Heart left ventricle (tissue), 16 donors: ENCODE data around the gene CCDC32. TPM values are rescaled to one million over a fixed set of nuclear protein-coding genes. Genes with fewer than 3 reads are reported as not detected.

Experiments
- ATAC-seq, 4 donors: fragments of 200-7000 bp; cut with Tn5 transposase; one replicate each; pipeline ENCODE4 v1.9.1; 2020 to 2022; ENCODE audit warnings: moderate library complexity in 4 of 4, mild to moderate bottlenecking in 3 of 4, moderate number of reproducible peaks in 1 of 4
- DNase-seq, 5 donors: peaks; one replicate each; pipeline ENCODE4 v3.0.0-alpha.2; 2020
- H3K27ac ChIP-seq, 12 donors: fragments of 200-600 bp; sonication (generic) in 4 of 12; one replicate each; pipeline versions ENCODE4 v1.5.0 to v1.8.0; 2016 to 2022; ENCODE audit warnings: mild to moderate bottlenecking in 2 of 12
- H3K27me3 ChIP-seq, 9 donors: fragments of 200-600 bp; sonication (generic) in 2 of 9; one replicate each; pipeline versions ENCODE4 v1.5.1 to v1.8.0; 2016 to 2022; ENCODE audit warnings: mild to moderate bottlenecking in 3 of 9
- H3K36me3 ChIP-seq, 9 donors: fragments of 200-600 bp; sonication (generic) in 2 of 9; one replicate each; pipeline versions ENCODE4 v1.5.0 to v1.8.0; 2018 to 2022; ENCODE audit warnings: mild to moderate bottlenecking in 2 of 9
- H3K4me1 ChIP-seq, 12 donors: fragments of 200-600 bp; sonication (generic) in 4 of 12; one replicate each; pipeline versions ENCODE4 v1.5.0 to v1.8.0; 2016 to 2022; ENCODE audit warnings: mild to moderate bottlenecking in 3 of 12
- H3K4me3 ChIP-seq, 12 donors: fragments of 200-600 bp; sonication (generic) in 4 of 12; one replicate each; pipeline versions ENCODE4 v1.5.0 to v1.8.0; 2017 to 2022; ENCODE audit warnings: mild to moderate bottlenecking in 9 of 12, moderate library complexity in 4 of 12
- H3K9me3 ChIP-seq, 12 donors: fragments of 200-600 bp; sonication (generic) in 4 of 12; one replicate each; pipeline versions ENCODE4 v1.5.0 to v1.8.0; 2016 to 2022; ENCODE audit warnings: mild to moderate bottlenecking in 1 of 12
- POLR2A ChIP-seq, 2 donors: fragments of 450-650 bp; IDR thresholded peaks; one replicate each; pipeline ENCODE4 v1.6.1; 2017; ENCODE audit warnings: antibody characterized with exemption in 2 of 2, mild to moderate bottlenecking in 2 of 2, moderate library complexity in 2 of 2
- WGBS, 4 donors: extraction: QIAGEN DNeasy Blood & Tissue Kit in 2 of 4; methylation state at CpG; one replicate each; pipeline versions ENCODE4 v1.1.5 to v1.1.7; 2013 to 2018; 5-methylcytosine and 5-hydroxymethylcytosine counted together
- intact Hi-C, 10 donors: fragments of 100-400 bp; cut with DNase I; formaldehyde crosslinking; loops; one replicate each; pipeline versions ENCODE4 v1.11.1 to v1.14.2; 2022
- polyA plus RNA-seq, 2 donors: library from polyadenylated mRNA; stranded (reverse); fragments of 200-250 nt; gene quantifications; one replicate each; pipeline ENCODE4 v1.2.3, GENCODE V29; 2013
- total RNA-seq, 9 donors: library from RNA; depleted of rRNA in 2 of 9; stranded (reverse); fragments of >200 nt in 2 of 9; fragmentation: NEBNext Ultra II Directional in 3 of 9; extraction: Animal tissue kit (Norgen Biotek cat#: 25700) in 3 of 9; gene quantifications; one replicate each; pipeline versions ENCODE4 v1.1.0 to v1.2.4, GENCODE V29; 2016 to 2023
- TF ChIP-seq, protein P1 (sequence below), 12 donors: fragments of 200-600 bp; sonication (generic) in 4 of 12; IDR thresholded peaks; one replicate each; pipeline versions ENCODE4 v1.5.0 to v1.8.0; 2018 to 2022; ENCODE audit warnings: antibody characterized with exemption in 12 of 12, mild to moderate bottlenecking in 5 of 12
- donor health status: ischemic (EF 13 %, LVEDD 7.1; RV severe dilation, severe dysfunction).
- donor health status: healthy with polysubstance abuse.
- donor health status: DM: no; HTN: yes; CAD: no.
- donor health status: DM: no; HTN: no; CAD: no.
- donor health status: ischemic (EF 25% LVEDD 6.9; RV normal size, moderate dysfunction).
- donor health status: ischemic (EF 25% LVEDD 5.7; RV mildly dilated, moderate dysfunction).
- donor health status: healthy.
- donor health status: DM: yes; HTN: yes; CAD: no.
- donor health status: ischemic (EF 35%, LVEDD 5.7; RV mildly dilated, moderate dysfunction).
- donor health status: nonischemic (EF 11% LVEDD 7.7; RV severe dilation, severe dysfunction).
- donor health status: DM: yes; HTN: yes; CAD: no.
- donor health status: PGD.
- donor health status: ischemic (EF 29% LVEDD 5.4; RV normal size, mild dysfunction).
- donor health status: nonischemic (EF 23%, LVEDD 6.1; RV moderate dilation, normal function).

Gene CCDC32
- total and polyA plus RNA-seq, 11 donors = 13.0 to 38.2 (median 25.4) TPM

- Histone ChIP-seq H3K9me3 (no peaks in the 10 kb centered on the region), H3K27ac (no peak overlapping the region), H3K4me1 (peaks cover 0 to 13% (median 7%) of the 10 kb centered on the region in 12 donors), H3K4me3 (no peak overlapping the region), H3K27me3 (no peaks in the 10 kb centered on the region), H3K36me3 (no peaks in the 10 kb centered on the region)
- intact Hi-C loops = loop anchor here in 4 of 10 donors (10.0 kb wide), 3 partner anchors 96 to 296 kb away; partner anchors contain the start of genes VPS18 (in 3 of the 4), C15orf62 (in 1 of the 4), GCHFR (in 1 of the 4) and RAD51 (in 1 of the 4)
- 71 to 96% (median 84%) methylated on average over 4 of the region's 4 CpGs for WGBS, 4 donors
- DNase-seq (no peak), ATAC-seq (no peak)
- TF ChIP-seq, protein P1, sequence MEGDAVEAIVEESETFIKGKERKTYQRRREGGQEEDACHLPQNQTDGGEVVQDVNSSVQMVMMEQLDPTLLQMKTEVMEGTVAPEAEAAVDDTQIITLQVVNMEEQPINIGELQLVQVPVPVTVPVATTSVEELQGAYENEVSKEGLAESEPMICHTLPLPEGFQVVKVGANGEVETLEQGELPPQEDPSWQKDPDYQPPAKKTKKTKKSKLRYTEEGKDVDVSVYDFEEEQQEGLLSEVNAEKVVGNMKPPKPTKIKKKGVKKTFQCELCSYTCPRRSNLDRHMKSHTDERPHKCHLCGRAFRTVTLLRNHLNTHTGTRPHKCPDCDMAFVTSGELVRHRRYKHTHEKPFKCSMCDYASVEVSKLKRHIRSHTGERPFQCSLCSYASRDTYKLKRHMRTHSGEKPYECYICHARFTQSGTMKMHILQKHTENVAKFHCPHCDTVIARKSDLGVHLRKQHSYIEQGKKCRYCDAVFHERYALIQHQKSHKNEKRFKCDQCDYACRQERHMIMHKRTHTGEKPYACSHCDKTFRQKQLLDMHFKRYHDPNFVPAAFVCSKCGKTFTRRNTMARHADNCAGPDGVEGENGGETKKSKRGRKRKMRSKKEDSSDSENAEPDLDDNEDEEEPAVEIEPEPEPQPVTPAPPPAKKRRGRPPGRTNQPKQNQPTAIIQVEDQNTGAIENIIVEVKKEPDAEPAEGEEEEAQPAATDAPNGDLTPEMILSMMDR (IDR thresholded peaks at IDR 0.05) = no peak
- TF ChIP-seq POLR2A (IDR thresholded peaks at IDR 0.05) = no peak
Measured at GRCh38 chr15:40598672-40599071, 33.8 kb upstream of the CCDC32 start.

DNA sequence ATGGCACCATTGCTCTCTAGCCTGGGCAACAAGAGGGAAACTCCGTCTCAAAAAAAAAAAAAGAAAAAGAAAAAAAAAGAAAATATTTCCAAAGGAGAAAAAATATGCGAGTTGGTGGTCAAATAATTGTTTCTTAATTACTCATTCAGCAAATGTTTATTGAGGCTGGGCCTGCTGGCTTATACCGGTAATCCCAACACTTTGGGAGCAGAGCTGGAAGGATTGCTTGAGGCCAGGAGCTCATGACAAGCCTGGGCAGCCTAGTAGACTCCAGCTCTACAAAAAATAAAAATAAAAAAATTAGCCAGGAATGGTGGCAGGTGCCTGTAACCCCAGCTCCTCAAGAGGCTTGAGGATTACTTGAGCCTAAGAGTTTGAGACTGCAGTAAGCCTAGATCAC, 33.3 kb upstream of the CCDC32 start:
- ATAC-seq (no peak), DNase-seq (no peak)
- Histone ChIP-seq H3K4me1 (peaks cover 0 to 18% (median 7%) of the 10 kb centered on the region in 12 donors), H3K27ac (no peak overlapping the region), H3K36me3 (no peaks in the 10 kb centered on the region), H3K27me3 (no peaks in the 10 kb centered on the region), H3K4me3 (no peak overlapping the region), H3K9me3 (no peaks in the 10 kb centered on the region)
- 62 to 87% (median 82%) methylated on average over 3 of the region's 3 CpGs for WGBS, 4 donors
- TF ChIP-seq, protein P1 (IDR thresholded peaks at IDR 0.05) = no peak
- no peak for TF ChIP-seq POLR2A (IDR thresholded peaks at IDR 0.05)
- intact Hi-C loops = loop anchor here in 4 of 10 donors (10.0 kb wide), 3 partner anchors 97 to 297 kb away; partner anchors contain the start of genes VPS18 (in 3 of the 4), C15orf62 (in 1 of the 4), GCHFR (in 1 of the 4) and RAD51 (in 1 of the 4)

GRCh38 chr15:40597024-40597423, 32.2 kb upstream of the CCDC32 start:
- ATAC-seq = no peak
- Histone ChIP-seq H3K4me1 (peaks cover 0 to 20% (median 7%) of the 10 kb centered on the region in 12 donors), H3K9me3 (no peaks in the 10 kb centered on the region), H3K27me3 (no peaks in the 10 kb centered on the region), H3K36me3 (no peaks in the 10 kb centered on the region), H3K4me3 (no peak overlapping the region), H3K27ac (no peak overlapping the region)
- intact Hi-C loops = loop anchor here in 4 of 10 donors (10.0 kb wide), 3 partner anchors 98 to 298 kb away; partner anchors contain the start of genes VPS18 (in 3 of the 4), C15orf62 (in 1 of the 4), GCHFR (in 1 of the 4) and RAD51 (in 1 of the 4)
- no peak for DNase-seq
- 93 to 100% (median 98%) methylated on average over 2 of the region's 2 CpGs for WGBS, 4 donors
- TF ChIP-seq, protein P1 (IDR thresholded peaks at IDR 0.05) = no peak
- no peak for TF ChIP-seq POLR2A (IDR thresholded peaks at IDR 0.05)

DNA sequence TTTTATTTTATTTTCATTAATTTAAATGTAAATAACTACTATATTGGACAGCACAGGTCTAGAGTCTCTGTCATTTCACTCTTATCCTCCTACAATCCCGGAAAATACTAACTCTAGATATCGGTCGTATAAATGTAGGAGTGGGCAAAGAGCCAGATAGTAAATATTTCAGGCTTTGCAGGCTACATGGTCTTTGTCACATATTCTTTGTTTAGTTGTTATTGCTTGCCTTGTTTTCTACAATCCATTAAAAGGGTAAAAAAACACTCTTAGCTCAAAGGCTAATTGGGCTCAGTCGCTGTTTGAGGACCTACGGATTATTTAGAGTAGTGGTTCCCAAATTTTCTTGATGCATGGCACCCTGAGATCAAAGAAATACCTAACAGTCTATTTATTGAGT, 30.9 kb upstream of the CCDC32 start:
- H3K4me1 ChIP-seq = peaks cover 0 to 20% (median 7%) of the 10 kb centered on the region in 12 donors
- 72 to 81% (median 74%) methylated on average over 5 of the region's 5 CpGs for WGBS, 4 donors
- DNase-seq (no peak), ATAC-seq (no peak)
- H3K4me3 ChIP-seq = peak overlapping the region in 1 of 12 donors; percentile 80
- no peak overlapping the region for H3K27ac ChIP-seq
- no peaks in the 10 kb centered on the region for H3K36me3 ChIP-seq
- no peaks in the 10 kb centered on the region for H3K9me3 ChIP-seq
- TF ChIP-seq POLR2A (IDR thresholded peaks at IDR 0.05) = no peak
- TF ChIP-seq, protein P1 (IDR thresholded peaks at IDR 0.05) = no peak
- no peaks in the 10 kb centered on the region for H3K27me3 ChIP-seq
- intact Hi-C loops = loop anchor here in 4 of 10 donors (10.0 kb wide), 3 partner anchors 99 to 299 kb away; partner anchors contain the start of genes VPS18 (in 3 of the 4), C15orf62 (in 1 of the 4), GCHFR (in 1 of the 4) and RAD51 (in 1 of the 4)
